GM12865 (cell line): ENCODE data around the gene CNTN5.

Experiments
- DNase-seq: peaks from one replicate; pipeline ENCODE4 v3.0.0; 2010; ENCODE audit warnings: low read depth
- H3K4me3 ChIP-seq: 2 replicates; pipeline ENCODE4 v1.5.1; 2011; ENCODE audit warnings: mild to moderate bottlenecking, low read depth, low read length, control low read depth
- CTCF ChIP-seq: IDR thresholded peaks from 2 replicates; pipeline ENCODE4 v1.5.1; 2011; ENCODE audit warnings: low read length, control low read depth, low read depth, inconsistent platforms; ENCODE audit not compliant: insufficient read depth; ENCODE audit errors: missing control alignments

CNTN5 gene

DNA sequence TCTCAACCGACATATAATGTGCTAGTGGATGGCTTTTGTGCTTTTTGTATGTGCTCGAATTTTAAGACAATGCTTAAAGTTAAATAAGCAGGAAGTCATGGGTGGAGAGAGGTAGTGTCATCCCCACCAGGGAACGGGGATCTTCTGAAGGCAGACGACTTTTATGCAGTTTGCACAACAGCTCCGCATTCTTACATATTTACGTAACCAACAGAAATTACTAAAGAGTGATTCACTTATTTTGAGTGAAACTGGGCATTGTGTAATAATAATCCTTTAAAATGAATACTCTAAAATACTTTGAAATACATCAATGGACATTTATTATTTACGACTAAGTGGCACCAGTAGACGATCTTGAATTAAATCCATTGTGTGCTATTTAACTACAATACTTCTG, 305.1 kb downstream of the CNTN5 start:
- DNase-seq = no peak
- no peak overlapping the region for H3K4me3 ChIP-seq
- no peak for TF ChIP-seq CTCF

DNA sequence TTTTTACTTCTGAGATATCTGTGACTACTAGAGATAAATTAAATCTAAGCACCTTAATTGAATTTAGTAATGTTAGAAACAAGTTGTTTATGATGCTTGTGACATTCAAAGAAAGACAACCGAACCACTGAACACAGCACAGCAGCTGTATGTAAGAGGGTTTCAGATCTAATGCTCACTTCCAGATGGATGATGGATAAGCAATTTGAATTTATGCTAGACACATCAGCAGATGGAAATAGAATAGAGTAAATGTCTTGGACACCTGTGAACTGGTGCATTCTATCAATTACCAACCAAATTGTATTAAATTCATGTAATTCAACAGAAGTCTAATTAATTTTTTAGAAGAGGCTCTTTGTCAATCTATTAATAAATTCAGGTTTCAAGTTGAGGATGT, 306.3 kb downstream of the CNTN5 start:
- no peak overlapping the region for H3K4me3 ChIP-seq
- no peak for TF ChIP-seq CTCF
- DNase-seq = no peak

DNA sequence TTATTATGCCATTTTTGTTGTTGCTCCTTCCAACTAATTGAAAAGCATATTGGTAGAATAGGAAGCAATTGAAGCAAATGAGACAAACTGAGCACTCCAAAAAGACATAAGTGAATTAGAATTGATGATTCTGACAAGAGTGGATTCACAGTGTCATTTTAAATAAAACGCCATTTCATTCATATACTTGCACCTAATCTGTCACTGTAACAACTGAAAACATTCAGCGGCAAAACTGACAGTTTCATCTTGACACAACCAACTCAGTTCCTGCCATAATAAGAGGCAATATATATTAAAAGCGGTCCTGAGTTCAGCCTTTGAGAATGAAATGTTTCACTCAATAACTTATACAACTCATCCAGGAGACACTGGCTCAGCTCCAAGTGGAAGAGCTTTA, 306.8 kb downstream of the CNTN5 start:
- DNase-seq = no peak
- TF ChIP-seq CTCF = no peak
- H3K4me3 ChIP-seq = no peak overlapping the region

GRCh38 chr11:99333621-99334020, 312.9 kb downstream of the CNTN5 start:
- no peak for TF ChIP-seq CTCF
- H3K4me3 ChIP-seq = no peak overlapping the region
- DNase-seq = no peak

DNA sequence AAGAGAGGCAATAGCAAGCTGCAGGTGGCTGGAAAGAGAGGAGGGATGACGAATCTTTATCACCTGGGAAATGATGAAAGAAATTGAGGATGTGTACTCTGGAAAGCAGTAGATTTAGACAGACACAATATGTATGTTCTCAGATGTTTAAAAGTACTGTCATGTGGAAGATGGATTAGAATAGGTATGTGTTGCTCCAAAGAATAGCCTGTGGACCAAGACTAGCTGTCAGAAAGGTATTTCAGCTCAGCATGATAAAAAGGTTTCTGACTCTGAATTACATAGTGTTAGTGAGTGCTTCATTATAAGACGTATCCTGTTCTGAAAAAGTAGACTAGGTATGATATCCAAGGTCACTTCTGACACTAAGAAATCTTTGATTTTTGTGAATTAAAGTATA, 322.4 kb downstream of the CNTN5 start:
- no peak for TF ChIP-seq CTCF
- no peak for DNase-seq
- H3K4me3 ChIP-seq = no peak overlapping the region

DNA sequence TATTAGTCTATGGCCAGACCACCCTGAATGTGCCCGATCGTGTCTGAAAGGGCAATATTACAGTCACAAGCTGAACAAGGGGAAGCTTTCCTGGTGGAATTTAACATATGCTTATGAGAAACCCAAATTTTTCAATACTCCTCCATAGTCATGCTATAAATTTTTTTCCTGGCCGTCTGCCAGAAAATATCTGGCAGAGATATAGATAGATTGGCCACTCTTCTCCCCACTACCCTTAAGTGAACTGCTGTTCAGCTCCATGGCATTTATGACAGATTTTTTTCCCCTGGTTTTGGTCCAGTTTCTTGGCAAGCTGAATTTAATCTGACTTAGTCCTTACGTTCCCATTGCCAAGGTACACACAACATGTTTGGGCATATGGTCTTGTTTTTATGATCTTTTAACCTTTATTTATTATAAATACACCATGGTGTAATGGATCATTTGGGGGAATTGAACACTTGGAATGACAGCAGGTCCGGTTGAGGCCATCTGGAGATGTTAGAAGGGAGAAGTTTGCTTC, 328.5 kb downstream of the CNTN5 start:
- no peak overlapping the region for H3K4me3 ChIP-seq
- no peak for DNase-seq
- TF ChIP-seq CTCF = no peak

DNA sequence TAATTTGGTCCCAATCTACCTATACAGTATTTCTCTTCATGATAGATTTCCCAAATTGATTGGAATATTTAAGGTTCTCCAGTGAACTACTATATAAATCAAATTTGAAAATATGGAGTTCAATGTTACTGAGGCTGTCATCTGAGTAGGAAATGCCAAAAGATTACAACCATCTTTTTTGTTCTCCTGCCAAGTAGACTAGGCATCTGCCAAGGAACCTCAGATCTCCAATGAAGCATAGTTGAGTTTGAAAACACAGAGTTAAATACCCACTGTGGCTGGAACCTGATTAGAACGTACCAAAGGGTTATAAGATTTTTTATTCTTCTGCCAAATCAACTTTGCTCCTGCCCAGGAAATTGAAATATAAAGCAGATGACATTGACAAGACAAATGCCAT, 330.9 kb downstream of the CNTN5 start:
- H3K4me3 ChIP-seq = no peak overlapping the region
- TF ChIP-seq CTCF = no peak
- no peak for DNase-seq
